ENCODE measurements around the gene ARID1B.

ARID1B gene

DNA sequence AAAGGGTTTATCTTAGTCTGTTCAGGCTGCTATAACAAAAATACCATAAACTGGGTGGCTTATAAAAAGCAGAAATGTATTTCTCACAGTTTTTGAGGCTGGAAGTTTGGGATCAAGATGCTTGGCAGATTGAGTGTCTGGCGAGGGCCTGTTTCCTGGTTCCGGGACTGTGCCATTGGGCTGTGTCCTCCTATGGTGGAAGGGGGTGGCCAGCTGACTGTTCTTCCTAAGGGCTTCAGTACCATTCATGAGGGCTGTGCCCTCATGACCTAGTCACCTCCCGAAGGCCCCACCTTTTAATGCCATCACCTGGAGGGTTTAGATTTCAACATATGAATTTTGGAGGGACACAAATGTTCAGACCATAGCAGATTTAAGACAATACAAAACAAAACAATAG, 91.2 kb downstream of the ARID1B start:
- peaks cover 71% of the 10 kb centered on the region for H3K79me2 ChIP-seq (ENCODE audit: insufficient read depth, low read length)
- TF ChIP-seq EZH2phosphoT487 (conservative IDR thresholded peaks at IDR 0.05; ENCODE audit: low read length): no peak
- TF ChIP-seq, protein P1, sequence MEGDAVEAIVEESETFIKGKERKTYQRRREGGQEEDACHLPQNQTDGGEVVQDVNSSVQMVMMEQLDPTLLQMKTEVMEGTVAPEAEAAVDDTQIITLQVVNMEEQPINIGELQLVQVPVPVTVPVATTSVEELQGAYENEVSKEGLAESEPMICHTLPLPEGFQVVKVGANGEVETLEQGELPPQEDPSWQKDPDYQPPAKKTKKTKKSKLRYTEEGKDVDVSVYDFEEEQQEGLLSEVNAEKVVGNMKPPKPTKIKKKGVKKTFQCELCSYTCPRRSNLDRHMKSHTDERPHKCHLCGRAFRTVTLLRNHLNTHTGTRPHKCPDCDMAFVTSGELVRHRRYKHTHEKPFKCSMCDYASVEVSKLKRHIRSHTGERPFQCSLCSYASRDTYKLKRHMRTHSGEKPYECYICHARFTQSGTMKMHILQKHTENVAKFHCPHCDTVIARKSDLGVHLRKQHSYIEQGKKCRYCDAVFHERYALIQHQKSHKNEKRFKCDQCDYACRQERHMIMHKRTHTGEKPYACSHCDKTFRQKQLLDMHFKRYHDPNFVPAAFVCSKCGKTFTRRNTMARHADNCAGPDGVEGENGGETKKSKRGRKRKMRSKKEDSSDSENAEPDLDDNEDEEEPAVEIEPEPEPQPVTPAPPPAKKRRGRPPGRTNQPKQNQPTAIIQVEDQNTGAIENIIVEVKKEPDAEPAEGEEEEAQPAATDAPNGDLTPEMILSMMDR (IDR thresholded peaks at IDR 0.05; ENCODE audit: insufficient read depth, low read length, poor library complexity, severe bottlenecking): no peak
- no peak overlapping the region for H3K4me2 ChIP-seq (ENCODE audit: low read depth, low read length, poor library complexity, severe bottlenecking)
- H3K9me3 ChIP-seq (ENCODE audit: insufficient read depth, low read length): no peaks in the 10 kb centered on the region
- H4K20me1 ChIP-seq (ENCODE audit: low read depth, low read length): 0 out of 2 replicates have a peak, but pooled peaks cover 4% of the 10 kb centered on the region
- H3K27ac ChIP-seq (ENCODE audit: low read depth, low read length): no peak overlapping the region
- no peaks in the 10 kb centered on the region for H3K36me3 ChIP-seq (ENCODE audit: low read length)
- no peaks in the 10 kb centered on the region for H3F3A ChIP-seq (ENCODE audit: insufficient read depth)
- H2AFZ ChIP-seq (ENCODE audit: low read depth, low read length, severe bottlenecking): no peak overlapping the region
- no peaks in the 10 kb centered on the region for H3K27me3 ChIP-seq (ENCODE audit: low read length)
- no peak overlapping the region for H3K9ac ChIP-seq (ENCODE audit: low read length)
- H3K9me2 ChIP-seq (replicated peaks; ENCODE audit: insufficient read depth, low read length): no peaks in the 10 kb centered on the region
- H3K4me3 ChIP-seq (ENCODE audit: insufficient read depth, low read length, poor library complexity, severe bottlenecking): no peak overlapping the region

DNA sequence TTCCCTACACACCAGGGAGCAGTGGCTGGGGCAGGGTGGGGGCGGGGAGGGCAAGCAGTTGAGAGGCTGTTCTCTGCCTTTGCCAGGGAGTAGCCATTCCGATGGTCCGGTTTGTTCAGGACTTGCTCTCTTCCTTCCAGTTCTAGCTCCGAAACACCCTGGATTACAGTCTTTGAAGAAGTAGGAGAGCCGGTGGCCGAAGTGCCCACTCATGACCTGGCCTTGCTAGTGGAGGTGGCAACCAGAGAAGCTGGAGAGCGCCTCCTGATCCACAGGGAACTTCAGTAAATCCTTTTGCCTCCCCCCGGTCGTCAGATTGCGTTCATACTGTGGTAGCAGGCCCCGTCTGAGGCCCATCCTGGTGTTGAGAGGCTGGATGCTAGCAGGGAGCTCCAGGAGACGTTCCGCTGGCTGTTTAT, 92.8 kb downstream of the ARID1B start:
- Histone ChIP-seq H3K79me2 (ENCODE audit: insufficient read depth, low read length) (peaks cover 85% of the 10 kb centered on the region), H3K4me2 (ENCODE audit: low read depth, low read length, poor library complexity, severe bottlenecking) (no peak overlapping the region), H3K27me3 (ENCODE audit: low read length) (no peaks in the 10 kb centered on the region), H3K36me3 (ENCODE audit: low read length) (no peaks in the 10 kb centered on the region), H2AFZ (ENCODE audit: low read depth, low read length, severe bottlenecking) (no peak overlapping the region), H3K4me3 (ENCODE audit: insufficient read depth, low read length, poor library complexity, severe bottlenecking) (no peak overlapping the region), H3K27ac (ENCODE audit: low read depth, low read length) (no peak overlapping the region), H4K20me1 (ENCODE audit: low read depth, low read length) (0 out of 2 replicates have a peak, but pooled peaks cover 3% of the 10 kb centered on the region), H3F3A (ENCODE audit: insufficient read depth) (no peaks in the 10 kb centered on the region), H3K9me2 (replicated peaks; ENCODE audit: insufficient read depth, low read length) (no peaks in the 10 kb centered on the region), H3K9me3 (ENCODE audit: insufficient read depth, low read length) (no peaks in the 10 kb centered on the region), H3K9ac (ENCODE audit: low read length) (no peak overlapping the region)
- TF ChIP-seq EZH2phosphoT487 (conservative IDR thresholded peaks at IDR 0.05; ENCODE audit: low read length): no peak
- TF ChIP-seq, protein P1 (IDR thresholded peaks at IDR 0.05; ENCODE audit: insufficient read depth, low read length, poor library complexity, severe bottlenecking): no peak

DNA sequence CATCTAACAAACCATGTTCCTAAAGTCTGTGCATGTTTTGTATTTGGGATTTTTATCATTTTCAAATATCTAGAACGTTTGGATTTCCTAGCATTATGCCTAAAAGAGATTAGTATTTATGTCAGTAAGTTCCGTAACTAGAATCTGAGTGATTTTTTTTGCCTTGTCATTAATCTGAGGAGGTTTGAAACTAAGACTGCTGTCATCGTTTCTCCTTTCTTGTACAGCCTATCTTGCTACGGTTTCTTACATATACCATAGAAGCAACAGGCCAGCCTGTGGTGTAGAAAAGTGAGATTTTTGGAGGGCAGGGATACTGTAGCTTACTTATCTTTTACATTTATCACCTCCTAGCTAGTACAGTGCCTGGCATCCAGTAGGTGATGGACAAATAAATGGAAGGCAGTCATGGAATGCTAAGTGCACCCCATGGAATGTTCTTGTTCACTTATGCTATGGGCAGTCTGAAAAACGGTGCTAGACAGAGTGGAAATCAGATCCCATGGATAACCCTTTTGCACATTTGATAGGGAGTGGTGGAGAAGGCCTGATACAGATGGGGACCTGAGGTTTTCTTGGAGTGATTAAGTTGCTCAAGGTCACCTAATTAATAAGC, 93.9 kb downstream of the ARID1B start:
- no peak overlapping the region for H2AFZ ChIP-seq (ENCODE audit: low read depth, low read length, severe bottlenecking)
- no peaks in the 10 kb centered on the region for H3F3A ChIP-seq (ENCODE audit: insufficient read depth)
- H3K4me3 ChIP-seq (ENCODE audit: insufficient read depth, low read length, poor library complexity, severe bottlenecking): no peak overlapping the region
- no peaks in the 10 kb centered on the region for H3K36me3 ChIP-seq (ENCODE audit: low read length)
- H3K27ac ChIP-seq (ENCODE audit: low read depth, low read length): no peak overlapping the region
- H3K4me2 ChIP-seq (ENCODE audit: low read depth, low read length, poor library complexity, severe bottlenecking): no peak overlapping the region
- no peaks in the 10 kb centered on the region for H4K20me1 ChIP-seq (ENCODE audit: low read depth, low read length)
- TF ChIP-seq, protein P1 (IDR thresholded peaks at IDR 0.05; ENCODE audit: insufficient read depth, low read length, poor library complexity, severe bottlenecking): no peak
- no peaks in the 10 kb centered on the region for H3K9me3 ChIP-seq (ENCODE audit: insufficient read depth, low read length)
- H3K9ac ChIP-seq (ENCODE audit: low read length): no peak overlapping the region
- no peaks in the 10 kb centered on the region for H3K27me3 ChIP-seq (ENCODE audit: low read length)
- H3K79me2 ChIP-seq (ENCODE audit: insufficient read depth, low read length): peaks cover 85% of the 10 kb centered on the region
- H3K9me2 ChIP-seq (replicated peaks; ENCODE audit: insufficient read depth, low read length): no peaks in the 10 kb centered on the region
